Calu3 (cell line): Measurements from ENCODE around the gene CPS1. TPM values are rescaled to one million over a fixed set of nuclear protein-coding genes. Genes with fewer than 3 reads are reported as not detected.

Experiments
- BruUV-seq: library from RNA; stranded (reverse); fragments of 400-500 nt; replicated peaks from 2 replicates; lab custom pipeline; 2021; lab: Mats Ljungman, UMichigan
- CTCF ChIA-PET: fragments of 300-600 bp; sonication (Branson Sonifier 250); formaldehyde crosslinking; loops from one replicate; lab custom pipeline; 2022; ENCODE audit warnings: antibody characterized with exemption; lab: Charles Lee
- DNase-seq: peaks from one replicate; pipeline ENCODE4 v3.0.0; 2022
- H3K27ac Mint-ChIP-seq: one replicate; pipeline ENCODE4 v1.8.0; 2022; ENCODE audit warnings: mixed read lengths; ENCODE audit not compliant: unreplicated experiment
- H3K27me3 Mint-ChIP-seq: one replicate; pipeline ENCODE4 v1.8.0; 2022; ENCODE audit warnings: mixed read lengths; ENCODE audit not compliant: unreplicated experiment
- H3K36me3 Mint-ChIP-seq: one replicate; pipeline ENCODE4 v1.8.0; 2022; ENCODE audit warnings: mild to moderate bottlenecking, moderate library complexity, mixed read lengths; ENCODE audit not compliant: insufficient read depth, unreplicated experiment
- H3K4me1 Mint-ChIP-seq: one replicate; pipeline ENCODE4 v1.8.0; 2022; ENCODE audit warnings: mild to moderate bottlenecking, low read depth, mixed read lengths; ENCODE audit not compliant: unreplicated experiment
- H3K4me3 Mint-ChIP-seq: one replicate; pipeline ENCODE4 v1.8.0; 2022; ENCODE audit warnings: mild to moderate bottlenecking, low read depth, moderate library complexity, mixed read lengths; ENCODE audit not compliant: unreplicated experiment
- H3K9me3 Mint-ChIP-seq: one replicate; pipeline ENCODE4 v1.8.0; 2022; ENCODE audit warnings: low read depth, mixed read lengths; ENCODE audit not compliant: unreplicated experiment
- intact Hi-C: fragments of 100-400 bp; cut with micrococcal nuclease; formaldehyde crosslinking; loops from one replicate; pipeline ENCODE4 v1.10.0; 2022; ENCODE audit not compliant: unreplicated experiment
- total RNA-seq: library from RNA; stranded (reverse); gene quantifications from 2 replicates; pipeline ENCODE4 v1.2.3, GENCODE V29; 2022
- TF ChIP-seq, protein P1 (sequence below): fragments of 200-600 bp; IDR thresholded peaks from one replicate; pipeline ENCODE4 v1.8.0; 2022; ENCODE audit warnings: antibody characterized with exemption; ENCODE audit not compliant: unreplicated experiment

The CPS1 gene
- total RNA-seq, 1 experiment from 2014 or later, result 0.80 TPM

DNA sequence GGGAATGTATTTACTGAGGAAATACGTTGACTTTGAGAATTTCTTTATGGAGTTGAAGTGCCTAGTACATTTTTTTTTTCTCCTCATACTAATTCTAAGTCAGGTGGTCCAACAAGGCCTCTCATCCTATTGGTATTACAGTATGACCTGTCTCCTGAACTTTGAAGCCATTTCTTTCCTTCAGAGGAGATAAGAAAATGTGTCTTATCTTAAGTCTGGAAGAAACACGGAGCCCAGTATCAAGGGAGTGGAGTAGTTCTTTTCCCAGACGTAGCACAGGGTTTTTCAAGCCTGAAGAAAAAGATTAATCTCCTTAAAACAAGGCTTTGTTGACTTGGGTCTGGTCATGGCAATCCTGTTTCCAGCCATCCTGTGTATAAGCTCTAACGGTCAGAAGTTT is 11.6 kb upstream of the CPS1 start:
- no peak for DNase-seq
- intact Hi-C loops, result no loop called here
- CTCF ChIA-PET, result interaction anchor here (2.0 kb wide), 1 partner anchor 42 kb away, joined by 6 read pairs; no protein-coding TSS in a partner anchor

DNA sequence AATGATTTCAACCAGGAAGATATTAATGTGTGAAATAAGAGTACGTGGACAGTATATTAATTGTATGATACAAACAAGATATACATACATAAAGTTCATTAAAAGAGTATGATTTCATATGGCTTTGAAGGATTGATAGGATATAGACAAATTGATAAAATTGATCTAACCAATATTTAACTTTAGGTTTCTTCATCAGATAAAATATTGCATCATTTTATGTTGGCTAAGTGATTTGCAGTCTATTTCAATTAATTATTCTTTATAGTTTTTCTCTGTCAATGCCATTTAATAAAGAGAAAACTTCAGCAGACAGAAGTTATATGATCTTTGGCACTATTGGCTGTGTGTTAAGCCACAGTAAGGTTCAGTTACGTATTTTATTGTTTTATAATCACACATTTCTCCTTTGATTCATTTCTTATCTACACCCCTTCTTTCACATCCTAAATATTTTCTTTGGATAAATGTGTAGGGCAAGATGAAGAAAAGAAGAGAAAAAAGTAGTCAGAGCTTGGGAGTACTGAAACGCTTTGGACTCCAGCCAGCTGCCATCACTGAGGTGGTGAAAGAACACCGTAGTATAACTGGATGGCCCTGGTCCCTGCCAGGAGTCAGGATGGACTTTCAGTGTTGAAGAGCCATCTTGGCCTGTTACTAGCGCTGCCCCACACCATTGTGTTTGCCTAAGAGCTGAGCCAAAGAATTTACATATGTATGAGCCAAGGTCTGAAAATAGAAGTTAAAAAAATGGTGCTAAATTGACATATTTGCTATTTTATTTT is 9.8 kb upstream of the CPS1 start:
- no TSS peak for BruUV-seq
- no peak for DNase-seq
- no peaks in the 10 kb centered on the region for H3K9me3 Mint-ChIP-seq
- CTCF ChIA-PET, result no interaction called here
- H3K27me3 Mint-ChIP-seq, result no peaks in the 10 kb centered on the region
- TF ChIP-seq, protein P1, sequence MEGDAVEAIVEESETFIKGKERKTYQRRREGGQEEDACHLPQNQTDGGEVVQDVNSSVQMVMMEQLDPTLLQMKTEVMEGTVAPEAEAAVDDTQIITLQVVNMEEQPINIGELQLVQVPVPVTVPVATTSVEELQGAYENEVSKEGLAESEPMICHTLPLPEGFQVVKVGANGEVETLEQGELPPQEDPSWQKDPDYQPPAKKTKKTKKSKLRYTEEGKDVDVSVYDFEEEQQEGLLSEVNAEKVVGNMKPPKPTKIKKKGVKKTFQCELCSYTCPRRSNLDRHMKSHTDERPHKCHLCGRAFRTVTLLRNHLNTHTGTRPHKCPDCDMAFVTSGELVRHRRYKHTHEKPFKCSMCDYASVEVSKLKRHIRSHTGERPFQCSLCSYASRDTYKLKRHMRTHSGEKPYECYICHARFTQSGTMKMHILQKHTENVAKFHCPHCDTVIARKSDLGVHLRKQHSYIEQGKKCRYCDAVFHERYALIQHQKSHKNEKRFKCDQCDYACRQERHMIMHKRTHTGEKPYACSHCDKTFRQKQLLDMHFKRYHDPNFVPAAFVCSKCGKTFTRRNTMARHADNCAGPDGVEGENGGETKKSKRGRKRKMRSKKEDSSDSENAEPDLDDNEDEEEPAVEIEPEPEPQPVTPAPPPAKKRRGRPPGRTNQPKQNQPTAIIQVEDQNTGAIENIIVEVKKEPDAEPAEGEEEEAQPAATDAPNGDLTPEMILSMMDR, result no peak
- no peaks in the 10 kb centered on the region for H3K4me1 Mint-ChIP-seq
- H3K4me3 Mint-ChIP-seq, result no peak overlapping the region
- no peaks in the 10 kb centered on the region for H3K36me3 Mint-ChIP-seq
- H3K27ac Mint-ChIP-seq, result no peak overlapping the region
- intact Hi-C loops, result no loop called here

More for the DNA sequence above, 11.6 kb upstream of the CPS1 start:
- Mint-ChIP-seq H3K4me3 (no peak overlapping the region), H3K27ac (no peak overlapping the region), H3K9me3 (no peaks in the 10 kb centered on the region), H3K27me3 (no peaks in the 10 kb centered on the region), H3K4me1 (no peaks in the 10 kb centered on the region), H3K36me3 (no peaks in the 10 kb centered on the region)
- TF ChIP-seq, protein P1, result no peak
- BruUV-seq, result no TSS peak

DNA sequence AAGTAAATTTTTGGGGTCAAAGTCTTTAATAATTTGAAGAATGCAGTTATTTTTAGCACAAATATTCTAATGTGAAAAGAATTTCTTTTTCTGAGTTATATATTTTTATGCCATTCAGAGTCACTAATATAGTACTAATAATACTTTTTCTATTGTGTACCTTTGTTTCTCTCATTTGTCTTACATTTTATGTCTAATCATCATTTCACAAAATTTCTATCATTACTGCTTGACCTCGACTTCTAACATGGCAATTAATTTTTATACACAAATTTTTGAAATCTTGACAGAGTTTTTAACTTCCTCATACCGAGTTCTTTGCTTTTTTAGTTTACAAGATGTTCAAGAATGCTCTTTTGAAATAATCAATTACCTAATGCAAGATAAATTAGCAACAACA is 8.4 kb upstream of the CPS1 start:
- TF ChIP-seq, protein P1, result no peak
- no TSS peak for BruUV-seq
- CTCF ChIA-PET, result no interaction called here

DNA sequence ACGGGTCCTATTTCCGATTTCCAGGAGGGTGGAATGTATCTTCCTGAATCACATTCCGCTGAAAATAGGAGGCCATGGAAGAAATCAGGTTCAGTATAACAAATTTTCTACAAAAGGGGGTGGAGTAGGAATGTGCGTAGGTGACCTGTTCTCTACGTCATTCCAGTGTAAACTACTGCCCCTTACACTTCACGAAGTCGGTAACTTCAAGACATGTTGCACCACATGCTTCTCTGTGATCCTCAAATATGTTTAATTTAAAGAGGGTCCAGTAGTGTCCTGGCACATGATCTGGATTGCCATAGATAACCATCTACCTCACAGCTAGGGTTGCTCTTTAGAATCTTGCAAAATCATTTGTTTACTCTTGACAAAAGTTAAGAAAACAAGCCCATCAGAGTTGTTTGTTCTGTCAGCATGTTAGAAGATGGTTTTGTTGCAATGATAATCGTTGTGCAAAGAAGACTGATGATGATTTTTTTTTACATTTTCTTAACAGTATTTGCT is 7.5 kb upstream of the CPS1 start:
- H3K4me1 Mint-ChIP-seq, result peaks cover 12% of the 10 kb centered on the region
- no peak overlapping the region for H3K27ac Mint-ChIP-seq
- intact Hi-C loops, result no loop called here
- BruUV-seq, result no TSS peak
- H3K9me3 Mint-ChIP-seq, result no peaks in the 10 kb centered on the region
- no peak overlapping the region for H3K4me3 Mint-ChIP-seq
- CTCF ChIA-PET, result no interaction called here
- no peaks in the 10 kb centered on the region for H3K27me3 Mint-ChIP-seq
- TF ChIP-seq, protein P1, result no peak
- DNase-seq, result no peak
- H3K36me3 Mint-ChIP-seq, result no peaks in the 10 kb centered on the region

More for the DNA sequence above, 8.4 kb upstream of the CPS1 start:
- Mint-ChIP-seq H3K4me1 (peaks cover 12% of the 10 kb centered on the region), H3K4me3 (no peak overlapping the region), H3K27me3 (no peaks in the 10 kb centered on the region), H3K27ac (no peak overlapping the region), H3K9me3 (no peaks in the 10 kb centered on the region), H3K36me3 (no peaks in the 10 kb centered on the region)
- no peak for DNase-seq
- intact Hi-C loops, result no loop called here
